GM21423 (cell line): ENCODE measurements around the gene RGL3.
"Not testable (repeated sequence)": the region's sequence is repeated elsewhere in the genome, so short reads cannot be mapped to it uniquely, and the experiment has no call there.

ENCODE experiments used
- ATAC-seq: cut with Tn5 transposase; IDR thresholded peaks from one replicate; pipeline ENCODE4 v1.9.1; 2021; ENCODE audit warnings: mild to moderate bottlenecking, moderate library complexity; ENCODE audit not compliant: unreplicated experiment

Gene RGL3

GRCh38 chr19:11384778-11385129 lies 34.4 kb downstream of the RGL3 start:
- no peak for ATAC-seq

DNA sequence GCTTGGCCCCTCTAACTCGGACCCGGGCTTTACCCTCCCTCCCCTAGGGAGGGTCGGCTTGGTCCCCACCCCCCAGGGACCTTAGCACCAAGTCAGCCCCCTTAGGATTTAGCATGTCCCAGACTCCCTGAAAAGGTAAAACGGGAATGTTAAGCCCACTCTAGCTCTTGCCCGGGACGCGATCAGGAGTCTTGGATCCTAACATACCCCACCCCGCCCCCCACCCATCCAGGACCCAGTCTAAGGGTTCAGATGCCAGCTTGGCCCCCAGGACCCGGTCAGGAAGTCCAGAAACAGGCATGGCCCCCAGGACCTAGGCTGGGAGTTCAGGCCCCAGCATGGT lies 35.4 kb downstream of the RGL3 start:
- no peak for ATAC-seq

- no peak for ATAC-seq
Measured at GRCh38 chr19:11382898-11383705, 36.0 kb downstream of the RGL3 start.

GRCh38 chr19:11380653-11381537 lies 38.2 kb downstream of the RGL3 start:
- ATAC-seq: peak; percentile 77

DNA sequence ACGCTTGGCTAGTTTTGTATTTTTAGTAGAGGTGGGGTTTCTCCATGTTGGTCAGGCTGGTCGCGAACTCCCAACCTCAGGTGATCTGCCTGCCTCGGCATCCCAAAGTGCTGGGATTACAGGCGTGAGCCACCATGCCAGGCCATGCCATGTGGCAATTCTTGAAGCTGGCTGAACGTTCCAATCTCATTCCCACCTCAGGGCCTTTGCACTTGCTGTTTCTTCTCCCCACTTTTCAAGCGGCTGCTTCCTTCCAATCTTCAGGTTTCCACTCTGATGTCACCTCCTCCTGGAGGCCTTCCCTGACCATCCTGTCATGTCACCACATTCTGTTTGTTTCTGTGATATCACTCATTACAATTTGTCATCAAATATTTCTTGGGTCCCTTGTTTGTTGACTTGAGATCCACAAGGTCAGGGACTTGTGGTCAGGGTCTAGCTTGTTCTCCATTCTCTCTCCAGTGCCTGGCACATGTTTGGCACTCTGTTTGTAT lies 39.2 kb downstream of the RGL3 start:
- no peak for ATAC-seq

- ATAC-seq: not testable (repeated sequence)
Measured at GRCh38 chr19:11379269-11379845, 39.8 kb downstream of the RGL3 start.

DNA sequence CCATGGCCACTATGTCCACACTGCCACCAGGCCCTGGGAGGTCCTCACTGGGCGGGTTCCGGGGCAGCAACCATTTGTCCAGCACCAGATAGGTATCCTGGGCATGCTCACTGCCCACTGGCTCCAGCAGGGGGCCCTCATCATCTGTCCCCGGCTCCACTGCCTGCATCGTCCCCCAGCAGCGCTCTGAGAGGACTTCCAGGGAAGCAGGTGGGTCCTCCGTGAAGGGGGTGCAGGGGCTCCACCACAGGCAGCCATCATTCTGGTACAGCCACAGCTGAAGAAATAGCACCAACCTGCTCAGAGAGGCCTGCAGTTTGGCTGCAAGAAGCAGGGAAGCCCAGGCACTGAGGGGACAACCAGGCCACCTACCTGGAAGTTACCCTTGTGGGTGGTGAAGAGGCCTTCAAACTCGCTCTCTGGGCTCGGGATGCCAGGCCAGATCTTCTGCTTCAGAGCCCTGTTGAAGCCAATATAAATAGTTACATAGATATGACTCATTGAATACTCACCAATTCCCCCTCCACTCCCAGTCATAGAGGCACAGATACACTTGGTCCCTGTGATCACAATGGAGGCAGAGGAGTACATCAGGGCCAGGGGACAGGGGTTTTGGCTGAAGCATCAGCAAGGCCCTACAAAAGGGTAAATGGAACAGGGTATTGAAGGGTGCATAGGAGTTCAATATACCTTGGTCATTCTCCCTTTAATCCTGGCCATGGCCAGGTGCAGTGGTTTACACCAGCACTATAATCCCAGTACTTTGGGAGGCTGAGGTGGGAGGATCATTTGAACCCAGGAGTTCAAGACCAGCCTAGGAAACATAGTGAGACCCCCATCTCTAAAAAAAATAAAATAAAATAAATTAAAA lies 40.6 kb downstream of the RGL3 start:
- no peak for ATAC-seq

- no peak for ATAC-seq
Measured at GRCh38 chr19:11377756-11378155, 41.4 kb downstream of the RGL3 start.

DNA sequence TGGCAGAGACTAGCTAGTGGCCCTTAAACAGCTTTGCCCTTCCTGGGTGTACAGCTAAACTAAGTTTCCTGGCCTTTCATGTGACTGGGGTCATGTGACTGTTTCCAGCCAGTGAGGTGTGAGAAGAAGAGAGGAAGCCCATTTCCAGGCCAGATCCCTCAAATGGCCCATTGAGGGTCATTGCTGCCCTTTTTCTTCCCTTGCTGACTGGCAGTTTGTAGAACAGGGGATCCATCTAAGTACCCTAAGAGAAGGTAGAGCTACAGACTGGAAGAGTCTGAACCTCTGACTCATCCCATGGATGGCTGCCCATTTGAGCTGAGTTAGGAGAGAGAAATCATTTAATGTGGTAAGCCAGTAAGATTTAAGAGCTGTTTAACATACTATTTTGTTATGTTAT lies 41.9 kb downstream of the RGL3 start:
- ATAC-seq: no peak

GRCh38 chr19:11375143-11375948 lies 43.8 kb downstream of the RGL3 start:
- ATAC-seq: no peak

- ATAC-seq: peak; percentile 82
Measured at GRCh38 chr19:11374433-11375142, 44.5 kb downstream of the RGL3 start, which contains the start of gene SWSAP1. TSS of gene SWSAP1 (plus strand) at chr19:11374666. CDS start at chr19:11374681, 15 bp downstream.

GRCh38 chr19:11373885-11374432 lies 45.2 kb downstream of the RGL3 start:
- ATAC-seq: no peak

DNA sequence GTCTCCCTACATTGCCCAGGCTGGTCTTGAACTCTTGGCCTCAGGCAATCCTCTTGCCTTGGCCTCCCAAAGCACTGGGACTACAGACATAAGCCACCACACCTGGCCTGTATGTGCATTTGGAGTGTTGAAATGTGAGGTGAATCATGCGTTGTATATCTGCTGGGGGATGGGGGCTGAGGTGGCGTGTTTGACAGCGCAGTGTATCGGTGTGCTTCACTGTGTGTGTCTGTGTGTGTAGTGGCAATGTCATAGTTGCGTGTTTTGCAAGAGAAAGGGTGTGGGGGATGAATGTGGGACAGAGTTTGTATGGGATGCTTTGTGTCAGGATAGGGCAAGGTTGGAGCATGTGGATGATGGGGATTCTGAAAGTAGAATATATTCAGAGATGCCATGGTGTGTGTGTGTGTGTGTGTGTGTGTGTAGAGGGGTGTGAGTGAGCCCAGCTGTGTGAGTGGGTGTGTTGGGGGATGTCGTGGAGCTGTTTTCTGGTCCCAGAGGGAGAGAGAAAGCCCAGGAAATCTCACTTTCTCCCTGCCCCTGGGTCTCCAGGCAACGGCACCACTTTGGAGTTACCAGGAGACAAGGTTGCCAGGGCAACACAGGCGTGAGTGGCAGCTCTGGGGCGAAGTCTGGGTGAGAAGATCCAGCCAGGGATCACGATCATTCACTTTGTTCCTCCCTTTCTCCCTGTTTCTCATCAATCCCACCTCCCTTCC lies 45.8 kb downstream of the RGL3 start:
- ATAC-seq: no peak

- no peak for ATAC-seq
Measured at GRCh38 chr19:11370744-11371143, 48.4 kb downstream of the RGL3 start.

DNA sequence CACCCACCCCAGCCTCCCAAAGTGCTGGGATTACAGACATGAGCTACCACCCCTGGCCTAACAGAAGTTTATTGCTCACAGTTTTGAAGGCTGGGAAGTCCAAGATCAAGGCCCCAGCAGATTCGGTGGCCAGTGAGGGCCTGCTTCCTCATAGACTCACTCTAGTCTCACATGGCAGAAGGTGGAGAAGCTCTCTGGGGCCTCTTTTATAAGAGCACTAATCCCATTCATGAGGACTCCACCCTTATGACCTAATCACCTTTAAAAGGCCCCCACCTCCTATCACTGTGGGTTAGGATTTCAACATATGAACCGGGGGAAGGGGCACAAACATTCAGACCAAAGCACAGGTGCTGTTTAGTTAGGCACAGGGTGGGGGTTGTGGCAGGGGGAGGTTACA lies 51.6 kb downstream of the RGL3 start:
- ATAC-seq: no peak

GRCh38 chr19:11365557-11366117 lies 53.5 kb downstream of the RGL3 start:
- ATAC-seq: no peak

- no peak for ATAC-seq
Measured at GRCh38 chr19:11364935-11365334, 54.2 kb downstream of the RGL3 start.
